ENCODE data around the gene CRELD1. TPM values are rescaled to one million over a fixed set of nuclear protein-coding genes. Genes with fewer than 3 reads are reported as not detected.
A peak's percentile ranks its signal among the peaks of the same experiment; 100 is the strongest.

The CRELD1 gene
- total and polyA plus RNA-seq, 2 of the 4 experiments (the other 2 are of a cell fraction), result 8.6 to 25.7 TPM

DNA sequence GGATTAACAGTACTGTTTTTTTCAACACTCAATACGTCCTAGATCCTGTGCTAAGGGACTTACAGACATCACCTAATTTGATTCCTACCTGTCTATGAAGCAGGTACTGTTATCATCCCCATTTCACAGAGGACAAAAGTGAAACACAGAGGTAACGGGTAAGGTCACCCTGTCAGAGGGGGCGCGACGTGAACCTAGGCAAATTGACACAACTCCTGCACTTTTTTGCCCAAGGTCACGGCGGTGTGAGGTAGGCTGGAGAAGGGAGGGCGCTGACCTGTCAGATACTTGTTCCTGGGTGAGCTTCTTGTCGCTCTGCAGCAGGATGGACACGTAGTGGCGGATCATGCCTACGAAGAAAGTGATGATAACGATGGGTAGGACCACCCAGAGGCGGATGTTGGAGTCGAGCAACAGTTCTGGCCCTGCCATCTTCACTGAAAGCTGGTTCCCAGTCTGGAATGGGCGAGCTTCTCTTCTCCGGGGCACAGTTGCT lies 52.6 kb downstream of the CRELD1 start:
- peak overlapping the region; percentile 7; the same call in 1 of the 2 replicates for H3K18ac ChIP-seq (ENCODE audit: low read depth, low read length)
- peaks cover 5% of the 10 kb centered on the region; the same call in 1 of the 2 replicates for H3K36me3 ChIP-seq (ENCODE audit: control insufficient read depth, insufficient read depth, low read length)
- dilution Hi-C loops (cut with HindIII; ENCODE audit: low sequenced_read_pairs, unreplicated experiment) (no loop called here), intact Hi-C loops (cut with micrococcal nuclease) (loop anchor here (10.0 kb wide), 2 partner anchors 129 to 159 kb away; partner anchors contain the start of genes BRK1 and VHL), in situ Hi-C loops (cut with MboI; ENCODE audit: low sequenced_read_pairs) (no loop called here)
- H3K79me1 ChIP-seq (ENCODE audit: low read depth in 1 of 2, low read length in 2 of 2), result peaks cover 5 to 45% of the 10 kb centered on the region in 2 experiments; a peak in 3 of 4 replicates
- ATAC-seq (ENCODE audit: low read depth) (peak; percentile 54), DNase-seq (no peak)
- peak overlapping the region; percentile 87 for H3K9ac ChIP-seq (ENCODE audit: low read depth, low read length)
- H4K91ac ChIP-seq (ENCODE audit: insufficient read depth, low read depth, low read length), result peak overlapping the region; percentile 90
- H2BK5ac ChIP-seq (ENCODE audit: low read depth, low read length, poor library complexity, severe bottlenecking), result peak overlapping the region; percentile 51
- peak overlapping the region; percentile 94 for H2AK9ac ChIP-seq (replicated peaks; ENCODE audit: low read depth, low read length, poor library complexity)
- peak overlapping the region; percentile 94 for H2AK5ac ChIP-seq (ENCODE audit: low read depth, low read length)
- WGBS, 2 experiments (ENCODE audit: extremely low coverage in 2 of 2, insufficient read length in 1 of 2), result 2% methylated on average over 6 of the region's 17 CpGs; no CpG with 5 or more reads in 1 of the 2 experiments
- H3K4me3 ChIP-seq (ENCODE audit: insufficient read depth, low read depth, low read length), result peak overlapping the region; percentile 74
- H3K27ac ChIP-seq (ENCODE audit: insufficient read depth, low read length), result peak overlapping the region; percentile 66
- TF ChIP-seq POLR2A (IDR thresholded peaks at IDR 0.05; ENCODE audit: low read depth, low read length) (no peak), MAZ (IDR thresholded peaks at IDR 0.05; ENCODE audit: borderline replicate concordance, low read depth, low read length) (no peak), ELK1 (IDR thresholded peaks at IDR 0.05; ENCODE audit: borderline replicate concordance, low read depth, low read length) (no peak), RFX5 (IDR thresholded peaks at IDR 0.05; ENCODE audit: low read depth, low read length) (no peak), RAD21 (IDR thresholded peaks at IDR 0.05; ENCODE audit: low read length) (no peak), FOS (IDR thresholded peaks at IDR 0.05; ENCODE audit: low read depth, low read length) (no peak), MAFK (IDR thresholded peaks at IDR 0.05; ENCODE audit: low read depth, low read length) (no peak), SMC3 (IDR thresholded peaks at IDR 0.05; ENCODE audit: low read depth, low read length) (no peak), RCOR1 (IDR thresholded peaks at IDR 0.05; ENCODE audit: insufficient replicate concordance, low read length) (no peak), BHLHE40 (IDR thresholded peaks at IDR 0.05; ENCODE audit: low read depth, low read length) (no peak), CHD1 (IDR thresholded peaks at IDR 0.05; ENCODE audit: low read depth, low read length) (no peak), CEBPB (IDR thresholded peaks at IDR 0.05; ENCODE audit: low read depth, low read length) (no peak), MXI1 (IDR thresholded peaks at IDR 0.05; ENCODE audit: borderline replicate concordance, low read depth, low read length) (no peak), NFE2L2 (IDR thresholded peaks at IDR 0.05; ENCODE audit: low read depth, low read length) (no peak)
- TF ChIP-seq, protein P1, sequence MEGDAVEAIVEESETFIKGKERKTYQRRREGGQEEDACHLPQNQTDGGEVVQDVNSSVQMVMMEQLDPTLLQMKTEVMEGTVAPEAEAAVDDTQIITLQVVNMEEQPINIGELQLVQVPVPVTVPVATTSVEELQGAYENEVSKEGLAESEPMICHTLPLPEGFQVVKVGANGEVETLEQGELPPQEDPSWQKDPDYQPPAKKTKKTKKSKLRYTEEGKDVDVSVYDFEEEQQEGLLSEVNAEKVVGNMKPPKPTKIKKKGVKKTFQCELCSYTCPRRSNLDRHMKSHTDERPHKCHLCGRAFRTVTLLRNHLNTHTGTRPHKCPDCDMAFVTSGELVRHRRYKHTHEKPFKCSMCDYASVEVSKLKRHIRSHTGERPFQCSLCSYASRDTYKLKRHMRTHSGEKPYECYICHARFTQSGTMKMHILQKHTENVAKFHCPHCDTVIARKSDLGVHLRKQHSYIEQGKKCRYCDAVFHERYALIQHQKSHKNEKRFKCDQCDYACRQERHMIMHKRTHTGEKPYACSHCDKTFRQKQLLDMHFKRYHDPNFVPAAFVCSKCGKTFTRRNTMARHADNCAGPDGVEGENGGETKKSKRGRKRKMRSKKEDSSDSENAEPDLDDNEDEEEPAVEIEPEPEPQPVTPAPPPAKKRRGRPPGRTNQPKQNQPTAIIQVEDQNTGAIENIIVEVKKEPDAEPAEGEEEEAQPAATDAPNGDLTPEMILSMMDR (conservative IDR thresholded peaks at IDR 0.05; ENCODE audit: low read depth, low read length), result no peak
- 0 out of 3 replicates have a peak overlapping the region, but pooled peaks have one; percentile 4 for H2BK15ac ChIP-seq (ENCODE audit: low read depth, low read length)
- H3K23ac ChIP-seq (ENCODE audit: low read depth, low read length), result peak overlapping the region; percentile 81
- no peak overlapping the region for H2BK120ac ChIP-seq (ENCODE audit: low read depth, low read length)
- H3K4ac ChIP-seq (ENCODE audit: low read depth, low read length), result peak overlapping the region; percentile 59
- H3K14ac ChIP-seq (replicated peaks; ENCODE audit: low read depth, low read length), result peak overlapping the region; percentile 95
- no peaks in the 10 kb centered on the region for H3K9me3 ChIP-seq (ENCODE audit: control insufficient read depth, insufficient read depth, low read length)
- BruUV-seq (replicated peaks), result TSS peak; percentile 61
- H3K9me1 ChIP-seq (ENCODE audit: insufficient read depth, low read length), result no peaks in the 10 kb centered on the region
- H3K56ac ChIP-seq (ENCODE audit: extremely low read depth, insufficient read depth, low read length), result 0 out of 2 replicates have a peak overlapping the region, but pooled peaks have one; percentile 84
- H4K20me1 ChIP-seq (ENCODE audit: insufficient read depth, low read length), result peaks cover 11% of the 10 kb centered on the region; the same call in 1 of the 2 replicates
- peak overlapping the region; percentile 98 for H2AFZ ChIP-seq (replicated peaks; ENCODE audit: low read length, poor library complexity)
- H3K27me3 ChIP-seq (ENCODE audit: control insufficient read depth, insufficient read depth, low read length), result no peaks in the 10 kb centered on the region
- H3K4me1 ChIP-seq (ENCODE audit: control insufficient read depth, insufficient read depth, low read length), result peaks cover 2% of the 10 kb centered on the region
- H3K4me2 ChIP-seq (ENCODE audit: low read depth, low read length), result peak overlapping the region; percentile 89
- POLR2A ChIA-PET (ENCODE audit: unreplicated experiment), result no interaction called here
- H2BK20ac ChIP-seq (ENCODE audit: low read depth, low read length), result no peak overlapping the region
- H4K8ac ChIP-seq (ENCODE audit: low read depth in 2 of 2, low read length in 2 of 2), result peak overlapping the region; percentile 91 to 99
- CTCF ChIA-PET, result no interaction called here
- H4K5ac ChIP-seq (ENCODE audit: low read depth, low read length), result peak overlapping the region; percentile 85

Measured in IMR-90 (cell line).